Measurements from ENCODE around the gene PRKAG2.

DNA sequence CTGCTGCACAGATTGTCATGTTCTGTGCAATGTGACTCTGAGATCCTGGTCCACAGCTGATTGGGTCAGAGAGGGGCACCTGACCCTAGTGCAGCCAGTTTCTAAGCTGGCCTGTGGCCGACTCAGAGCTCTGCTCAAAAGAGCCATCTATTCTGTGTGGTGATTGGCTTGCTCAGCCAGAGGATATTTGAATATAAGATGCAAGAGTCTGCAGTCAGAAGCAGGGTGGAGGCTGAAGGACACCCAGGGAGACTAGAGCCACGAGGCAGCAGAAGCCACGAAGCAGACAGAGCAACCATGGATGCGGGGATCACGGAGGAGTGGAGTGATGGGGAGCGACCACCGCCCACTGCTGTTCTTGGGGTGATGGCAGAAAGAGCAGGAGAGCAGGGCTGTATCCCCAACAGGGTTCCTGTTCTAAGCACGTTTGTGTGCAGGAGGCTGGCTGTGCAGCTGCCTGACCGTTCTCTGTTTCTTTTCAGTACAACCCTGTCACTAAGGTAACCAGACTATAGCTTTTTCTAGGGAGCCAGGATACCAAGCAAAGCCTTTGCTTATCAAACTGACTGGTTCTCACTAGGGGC, 337.7 kb downstream of the PRKAG2 start:
- TF ChIP-seq POLR2A (IDR thresholded peaks at IDR 0.05): no peak
- TF ChIP-seq, protein P1, sequence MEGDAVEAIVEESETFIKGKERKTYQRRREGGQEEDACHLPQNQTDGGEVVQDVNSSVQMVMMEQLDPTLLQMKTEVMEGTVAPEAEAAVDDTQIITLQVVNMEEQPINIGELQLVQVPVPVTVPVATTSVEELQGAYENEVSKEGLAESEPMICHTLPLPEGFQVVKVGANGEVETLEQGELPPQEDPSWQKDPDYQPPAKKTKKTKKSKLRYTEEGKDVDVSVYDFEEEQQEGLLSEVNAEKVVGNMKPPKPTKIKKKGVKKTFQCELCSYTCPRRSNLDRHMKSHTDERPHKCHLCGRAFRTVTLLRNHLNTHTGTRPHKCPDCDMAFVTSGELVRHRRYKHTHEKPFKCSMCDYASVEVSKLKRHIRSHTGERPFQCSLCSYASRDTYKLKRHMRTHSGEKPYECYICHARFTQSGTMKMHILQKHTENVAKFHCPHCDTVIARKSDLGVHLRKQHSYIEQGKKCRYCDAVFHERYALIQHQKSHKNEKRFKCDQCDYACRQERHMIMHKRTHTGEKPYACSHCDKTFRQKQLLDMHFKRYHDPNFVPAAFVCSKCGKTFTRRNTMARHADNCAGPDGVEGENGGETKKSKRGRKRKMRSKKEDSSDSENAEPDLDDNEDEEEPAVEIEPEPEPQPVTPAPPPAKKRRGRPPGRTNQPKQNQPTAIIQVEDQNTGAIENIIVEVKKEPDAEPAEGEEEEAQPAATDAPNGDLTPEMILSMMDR (IDR thresholded peaks at IDR 0.05): no peak

Measured in Peyer's patch (tissue), 4 donors.